Esophagus muscularis mucosa (tissue), 4 donors: Measurements from ENCODE around the gene HES2. TPM values are rescaled to one million over a fixed set of nuclear protein-coding genes. Genes with fewer than 3 reads are reported as not detected.
"Not testable (repeated sequence)": the region's sequence is repeated elsewhere in the genome, so short reads cannot be mapped to it uniquely, and the experiment has no call there.

Source experiments
- DNase-seq: peaks from one replicate; pipeline ENCODE4 v3.0.0-alpha.2; 2017; ENCODE audit errors: extremely low spot score
- H3K27ac ChIP-seq, 4 donors: fragments of 200-600 bp; sonication (generic); replicated peaks in 1 of 4; 1 replicate in 3 of 4; 2 replicates in 1 of 4; pipeline ENCODE4 v1.5.1; 2016 to 2019; ENCODE audit warnings: mild to moderate bottlenecking in 1 of 4
- H3K27me3 ChIP-seq, 4 donors: fragments of 200-600 bp; sonication (generic); one replicate each; pipeline versions ENCODE4 v1.5.1 to v1.6.0; 2016 to 2019
- H3K36me3 ChIP-seq, 4 donors: fragments of 200-600 bp; sonication (generic); one replicate each; pipeline ENCODE4 v1.5.1; 2016 to 2019
- H3K4me1 ChIP-seq, 4 donors: fragments of 200-600 bp; sonication (generic); one replicate each; pipeline ENCODE4 v1.5.1; 2016 to 2019
- H3K4me3 ChIP-seq, 4 donors: fragments of 200-600 bp; sonication (generic); 1 replicate in 2 of 4; 2 replicates in 2 of 4; pipeline ENCODE4 v1.5.1; 2016 to 2019; ENCODE audit warnings: mild to moderate bottlenecking in 4 of 4, moderate library complexity in 1 of 4
- H3K9me3 ChIP-seq, 4 donors: fragments of 200-600 bp; sonication (generic); 1 replicate in 3 of 4; 2 replicates in 1 of 4; pipeline ENCODE4 v1.5.1; 2016 to 2019
- EP300 ChIP-seq: sonication (generic); formaldehyde crosslinking; IDR thresholded peaks from one replicate; pipeline ENCODE4 v1.6.1; 2017; ENCODE audit warnings: antibody characterized with exemption
- POLR2A ChIP-seq: fragments of 450-650 bp; IDR thresholded peaks from one replicate; pipeline ENCODE4 v1.6.1; 2017; ENCODE audit warnings: antibody characterized with exemption, moderate library complexity, mild to moderate bottlenecking, low read depth
- POLR2AphosphoS5 ChIP-seq, 2 donors: sonication (generic); formaldehyde crosslinking; IDR thresholded peaks; one replicate each; pipeline ENCODE4 v1.6.1; 2017; ENCODE audit warnings: antibody characterized with exemption in 2 of 2
- WGBS: methylation state at CpG from one replicate; pipeline ENCODE4 v1.1.5; 2018; 5-methylcytosine and 5-hydroxymethylcytosine counted together
- intact Hi-C: fragments of 100-400 bp; cut with DNase I; formaldehyde crosslinking; loops from one replicate; pipeline ENCODE4 v1.15.1; 2023
- total RNA-seq, 4 donors: library from RNA; depleted of rRNA; stranded (reverse); fragments of >200 nt; gene quantifications; one replicate each; pipeline versions ENCODE4 v1.1.0 to v1.2.1, GENCODE V29; 2016
- TF ChIP-seq, protein P1 (sequence below), 3 experiments: fragments of 200-600 bp in 2 of 3; fragments of 450-650 bp in 1 of 3; sonication (generic) in 2 of 3; IDR thresholded peaks; one replicate each; pipeline ENCODE4 v1.5.1; 2017 to 2019; ENCODE audit warnings: antibody characterized with exemption in 3 of 3, mild to moderate bottlenecking in 2 of 3, moderate library complexity in 1 of 3

HES2 gene
- total RNA-seq, 4 donors from 2014 or later: not detected

DNA sequence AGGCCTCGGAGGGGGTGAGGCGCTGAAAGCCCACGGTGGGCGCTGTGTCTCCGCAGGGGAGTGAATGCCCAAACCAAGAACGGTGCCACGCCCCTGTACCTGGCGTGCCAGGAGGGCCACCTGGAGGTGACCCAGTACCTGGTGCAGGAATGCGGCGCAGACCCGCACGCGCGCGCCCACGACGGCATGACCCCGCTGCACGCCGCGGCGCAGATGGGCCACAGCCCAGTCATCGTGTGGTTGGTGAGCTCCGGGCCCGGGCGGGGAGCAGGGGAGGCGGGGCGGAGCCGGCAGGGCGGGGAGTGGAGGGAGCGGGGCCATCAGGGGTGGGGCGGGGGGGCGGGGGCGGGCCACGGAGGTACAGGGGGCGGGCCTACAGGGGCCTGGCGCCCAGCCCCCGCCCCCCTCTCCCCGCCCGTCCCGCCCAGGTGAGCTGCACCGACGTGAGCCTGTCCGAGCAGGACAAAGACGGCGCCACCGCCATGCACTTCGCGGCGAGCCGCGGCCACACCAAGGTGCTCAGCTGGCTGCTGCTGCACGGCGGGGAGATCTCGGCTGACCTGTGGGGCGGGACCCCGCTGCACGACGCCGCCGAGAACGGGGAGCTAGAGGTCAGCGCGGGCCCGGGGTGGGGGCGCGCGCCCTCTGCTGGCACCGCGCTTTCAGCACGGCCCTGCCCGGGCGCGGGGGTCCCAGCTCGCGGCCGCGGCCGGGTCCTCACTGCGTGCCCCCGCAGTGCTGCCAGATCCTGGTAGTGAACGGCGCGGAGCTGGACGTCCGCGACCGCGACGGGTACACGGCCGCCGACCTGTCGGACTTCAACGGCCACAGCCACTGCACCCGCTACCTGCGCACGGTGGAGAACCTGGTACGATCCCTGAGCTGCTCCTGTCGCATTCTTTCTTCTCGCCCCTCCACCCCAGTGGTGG, 20.7 kb upstream of the HES2 start:
- no peak overlapping the region for H3K27ac ChIP-seq
- peak overlapping the region; percentile 6 to 45 (median 32) for H3K4me3 ChIP-seq
- intact Hi-C loops: no loop called here
- TF ChIP-seq, protein P1, sequence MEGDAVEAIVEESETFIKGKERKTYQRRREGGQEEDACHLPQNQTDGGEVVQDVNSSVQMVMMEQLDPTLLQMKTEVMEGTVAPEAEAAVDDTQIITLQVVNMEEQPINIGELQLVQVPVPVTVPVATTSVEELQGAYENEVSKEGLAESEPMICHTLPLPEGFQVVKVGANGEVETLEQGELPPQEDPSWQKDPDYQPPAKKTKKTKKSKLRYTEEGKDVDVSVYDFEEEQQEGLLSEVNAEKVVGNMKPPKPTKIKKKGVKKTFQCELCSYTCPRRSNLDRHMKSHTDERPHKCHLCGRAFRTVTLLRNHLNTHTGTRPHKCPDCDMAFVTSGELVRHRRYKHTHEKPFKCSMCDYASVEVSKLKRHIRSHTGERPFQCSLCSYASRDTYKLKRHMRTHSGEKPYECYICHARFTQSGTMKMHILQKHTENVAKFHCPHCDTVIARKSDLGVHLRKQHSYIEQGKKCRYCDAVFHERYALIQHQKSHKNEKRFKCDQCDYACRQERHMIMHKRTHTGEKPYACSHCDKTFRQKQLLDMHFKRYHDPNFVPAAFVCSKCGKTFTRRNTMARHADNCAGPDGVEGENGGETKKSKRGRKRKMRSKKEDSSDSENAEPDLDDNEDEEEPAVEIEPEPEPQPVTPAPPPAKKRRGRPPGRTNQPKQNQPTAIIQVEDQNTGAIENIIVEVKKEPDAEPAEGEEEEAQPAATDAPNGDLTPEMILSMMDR (IDR thresholded peaks at IDR 0.05): peak in 1 of 3 experiments; percentile 38
- no peak for TF ChIP-seq POLR2AphosphoS5 (IDR thresholded peaks at IDR 0.05)
- WGBS: 18% methylated on average over 29 of the region's 101 CpGs
- DNase-seq: no peak
- peaks cover 0 to 92% (median 27%) of the 10 kb centered on the region in 4 donors for H3K27me3 ChIP-seq
- peaks cover 0 to 11% (median 10%) of the 10 kb centered on the region in 4 donors for H3K4me1 ChIP-seq
- H3K9me3 ChIP-seq: no peaks in the 10 kb centered on the region
- H3K36me3 ChIP-seq: no peaks in the 10 kb centered on the region

DNA sequence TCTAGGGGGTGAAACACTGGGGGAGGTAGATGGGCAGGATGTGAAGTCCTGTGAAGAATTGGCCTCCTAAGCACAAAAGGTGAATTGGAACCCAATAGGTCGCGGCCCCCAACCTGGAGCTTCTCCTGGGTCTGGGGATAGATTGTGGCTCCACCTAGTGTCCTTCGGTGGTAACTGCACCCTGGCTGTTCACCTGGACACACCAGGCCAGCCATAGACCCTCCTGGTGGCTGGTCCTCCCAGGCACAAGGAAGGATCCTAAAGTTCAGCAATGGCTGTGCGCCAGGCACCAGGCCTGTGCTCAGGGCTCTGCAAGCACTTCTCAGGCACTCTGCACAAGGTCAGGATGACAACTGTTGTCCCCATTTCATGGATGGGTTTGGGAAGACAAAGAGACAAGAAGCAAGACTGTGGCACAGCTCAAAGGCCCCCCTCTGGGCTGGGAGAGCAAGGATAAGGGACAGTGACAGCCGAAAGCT, 18.4 kb upstream of the HES2 start:
- WGBS: 20% methylated on average over 1 of the region's 5 CpGs
- H3K27me3 ChIP-seq: peaks cover 0 to 72% (median 27%) of the 10 kb centered on the region in 4 donors

DNA sequence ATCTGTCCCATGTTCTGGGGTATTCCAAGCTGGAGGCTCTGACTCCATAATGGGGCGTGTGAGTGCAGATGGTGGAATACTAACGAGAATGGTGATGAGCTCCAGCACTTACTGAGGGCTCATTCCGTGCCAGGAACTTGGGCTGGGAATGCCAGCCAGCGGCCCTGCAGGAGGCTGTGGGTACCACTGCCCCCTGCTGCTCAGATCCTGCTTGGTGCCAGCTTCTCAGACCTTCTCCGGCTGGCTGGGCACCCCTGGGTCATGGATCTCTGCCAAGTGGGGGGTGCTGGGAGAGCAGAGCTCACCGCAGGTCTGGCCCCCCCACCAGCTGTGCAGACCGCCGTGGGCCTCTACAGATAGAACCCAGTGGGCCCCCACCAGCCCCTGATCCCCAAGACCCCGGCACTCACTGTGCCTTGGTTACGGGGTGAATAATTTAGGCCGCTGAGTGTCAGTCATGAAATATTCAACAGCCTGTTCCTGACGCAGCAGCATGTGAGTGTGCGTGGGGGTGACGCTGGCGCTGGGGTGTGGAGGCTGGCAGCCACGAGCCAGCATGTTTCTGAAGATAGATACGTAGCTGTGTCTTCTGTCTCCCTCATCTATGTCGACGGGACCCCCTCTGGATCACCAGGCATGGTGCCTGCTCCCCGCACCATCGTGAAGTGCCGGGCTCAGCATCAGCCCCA, 17.4 kb upstream of the HES2 start:
- H3K9me3 ChIP-seq, intact Hi-C loops, H3K36me3 ChIP-seq, H3K27ac ChIP-seq, H3K4me3 ChIP-seq, DNase-seq: not testable (repeated sequence)
- peaks cover 0 to 65% (median 27%) of the 10 kb centered on the region in 4 donors for H3K27me3 ChIP-seq
- H3K4me1 ChIP-seq: peaks cover 0 to 11% (median 10%) of the 10 kb centered on the region in 4 donors
- WGBS: 74% methylated on average over 12 of the region's 22 CpGs

More for the DNA sequence above, 18.4 kb upstream of the HES2 start:
- TF ChIP-seq, protein P1 (IDR thresholded peaks at IDR 0.05): peak; percentile 75 to 96 (median 84)
- TF ChIP-seq EP300: no peak
- DNase-seq: no peak
- intact Hi-C loops: no loop called here
- H3K27ac ChIP-seq: no peak overlapping the region
- H3K4me1 ChIP-seq: peaks cover 0 to 11% (median 10%) of the 10 kb centered on the region in 4 donors
- no peaks in the 10 kb centered on the region for H3K9me3 ChIP-seq
- H3K36me3 ChIP-seq: no peaks in the 10 kb centered on the region
- no peak overlapping the region for H3K4me3 ChIP-seq

DNA sequence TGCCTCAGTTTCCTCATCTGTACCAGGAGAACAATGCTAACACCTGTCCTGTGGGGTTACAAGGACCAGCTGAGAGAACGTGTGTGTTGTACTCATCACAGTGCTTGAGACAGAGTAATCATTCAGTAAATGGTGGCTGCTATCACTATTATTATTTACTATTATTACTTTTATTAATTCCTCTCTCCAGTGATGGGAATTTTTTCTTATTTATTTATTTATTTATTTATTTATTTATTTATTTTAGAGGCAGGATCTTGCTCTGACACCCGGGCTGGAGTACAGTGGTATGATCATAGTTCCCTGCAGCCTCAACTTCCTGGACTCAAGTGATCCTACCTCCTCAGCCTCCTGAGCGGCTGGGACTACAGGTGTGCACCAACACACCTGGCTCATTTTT, 16.6 kb upstream of the HES2 start:
- H3K27ac ChIP-seq, H3K4me3 ChIP-seq, H3K9me3 ChIP-seq, H3K36me3 ChIP-seq, intact Hi-C loops, DNase-seq: not testable (repeated sequence)
- peaks cover 0 to 11% (median 10%) of the 10 kb centered on the region in 4 donors for H3K4me1 ChIP-seq
- WGBS: 80% methylated on average over 3 of the region's 3 CpGs
- peaks cover 0 to 62% (median 26%) of the 10 kb centered on the region in 4 donors for H3K27me3 ChIP-seq

DNA sequence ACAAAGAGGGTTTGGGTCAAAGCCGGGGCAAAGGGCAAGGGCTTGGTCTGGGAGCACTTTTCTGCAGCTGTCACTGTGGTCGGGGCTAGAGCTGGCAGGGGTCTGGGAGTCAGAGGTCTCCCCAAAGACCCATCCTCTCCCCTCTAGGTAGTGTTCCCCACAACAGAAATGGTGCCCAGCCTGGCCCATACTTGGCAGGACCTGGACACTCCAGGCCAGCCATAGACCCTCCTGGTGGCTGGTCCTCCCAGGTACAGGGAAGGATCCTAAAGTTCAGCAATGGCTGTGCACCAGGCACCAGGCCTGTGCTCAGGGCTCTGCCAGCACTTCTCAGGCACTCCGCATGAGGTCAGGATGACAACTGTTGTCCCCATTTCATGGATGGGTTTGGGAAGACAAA, 15.8 kb upstream of the HES2 start:
- peaks cover 0 to 62% (median 20%) of the 10 kb centered on the region in 4 donors for H3K27me3 ChIP-seq
- intact Hi-C loops: no loop called here
- no peak overlapping the region for H3K27ac ChIP-seq
- H3K36me3 ChIP-seq: no peaks in the 10 kb centered on the region
- H3K9me3 ChIP-seq: no peaks in the 10 kb centered on the region
- TF ChIP-seq POLR2AphosphoS5 (IDR thresholded peaks at IDR 0.05) (no peak), EP300 (no peak), POLR2A (no peak)
- TF ChIP-seq, protein P1 (IDR thresholded peaks at IDR 0.05): no peak
- H3K4me3 ChIP-seq: no peak overlapping the region
- peaks cover 0 to 7% (median 7%) of the 10 kb centered on the region in 4 donors for H3K4me1 ChIP-seq
- DNase-seq: no peak
- 68% methylated on average over 3 of the region's 3 CpGs for WGBS
